RWPE2 (cell line): ENCODE results near the gene B3GNT9.

Experiments used
- ATAC-seq: fragments of 200-7000 bp; cut with Tn5 transposase; 3 replicates; pipeline ENCODE4 v1.9.1; 2021; ENCODE audit warnings: low read depth
- DNase-seq: peaks from one replicate; pipeline ENCODE4 v3.0.0-alpha.2; 2020; ENCODE audit warnings: low spot score
- H3K27ac ChIP-seq: fragments of 450-650 bp; 2 replicates; pipeline ENCODE4 v1.5.1; 2017; ENCODE audit warnings: mild to moderate bottlenecking; ENCODE audit not compliant: poor library complexity, severe bottlenecking
- H3K27me3 ChIP-seq: fragments of 250-450 bp; sonication (Bioruptor Pico); 2 replicates; pipeline ENCODE4 v1.5.1; 2021; ENCODE audit warnings: mild to moderate bottlenecking, moderate library complexity; ENCODE audit not compliant: insufficient read depth, poor library complexity, severe bottlenecking
- H3K36me3 ChIP-seq: fragments of 250-450 bp; sonication (Bioruptor Pico); 2 replicates; pipeline ENCODE4 v1.5.1; 2020; ENCODE audit warnings: low read depth, mild to moderate bottlenecking, moderate library complexity
- H3K4me1 ChIP-seq: fragments of 250-450 bp; sonication (Bioruptor Pico); 2 replicates; pipeline ENCODE4 v1.5.1; 2021; ENCODE audit warnings: mild to moderate bottlenecking, moderate library complexity; ENCODE audit not compliant: insufficient read depth, poor library complexity, severe bottlenecking
- H3K4me3 ChIP-seq: fragments of 250-450 bp; sonication (Bioruptor Pico); 2 replicates; pipeline ENCODE4 v1.5.1; 2021; ENCODE audit warnings: mild to moderate bottlenecking, moderate library complexity; ENCODE audit not compliant: severe bottlenecking
- H3K9me3 ChIP-seq: fragments of 250-450 bp; sonication (Bioruptor Pico); 2 replicates; pipeline ENCODE4 v1.5.1; 2021; ENCODE audit warnings: mild to moderate bottlenecking, moderate library complexity; ENCODE audit not compliant: severe bottlenecking
- CTCF ChIP-seq: fragments of 450-650 bp; IDR thresholded peaks from one replicate; pipeline ENCODE4 v1.5.1; 2017; ENCODE audit warnings: mild to moderate bottlenecking, moderate library complexity; ENCODE audit not compliant: poor library complexity, severe bottlenecking

The B3GNT9 gene

GRCh38 chr16:67177743-67178699 lies 27.2 kb upstream of the B3GNT9 start:
- H3K27ac ChIP-seq = peak overlapping the region; percentile 65
- H3K27me3 ChIP-seq = no peaks in the 10 kb centered on the region
- no peaks in the 10 kb centered on the region for H3K9me3 ChIP-seq
- H3K36me3 ChIP-seq = peaks cover 9% of the 10 kb centered on the region
- TF ChIP-seq CTCF = no peak
- DNase-seq (peak; percentile 99), ATAC-seq (peak; percentile 76)
- peak overlapping the region; percentile 36 for H3K4me3 ChIP-seq
- peaks cover 14% of the 10 kb centered on the region for H3K4me1 ChIP-seq

GRCh38 chr16:67176662-67177061 lies 25.9 kb upstream of the B3GNT9 start:
- Histone ChIP-seq H3K27ac (peak overlapping the region; percentile 80), H3K4me1 (peaks cover 9% of the 10 kb centered on the region), H3K36me3 (peaks cover 9% of the 10 kb centered on the region), H3K9me3 (no peaks in the 10 kb centered on the region), H3K27me3 (no peaks in the 10 kb centered on the region), H3K4me3 (no peak overlapping the region)
- ATAC-seq = no peak
- no peak for DNase-seq
- no peak for TF ChIP-seq CTCF

- H3K27me3 ChIP-seq = no peaks in the 10 kb centered on the region
- ATAC-seq = no peak
- DNase-seq = no peak
- H3K4me3 ChIP-seq = peak overlapping the region; percentile 31
- peaks cover 18% of the 10 kb centered on the region for H3K4me1 ChIP-seq
- H3K9me3 ChIP-seq = no peaks in the 10 kb centered on the region
- peaks cover 9% of the 10 kb centered on the region for H3K36me3 ChIP-seq
- H3K27ac ChIP-seq = peak overlapping the region; percentile 80
- no peak for TF ChIP-seq CTCF
Measured at GRCh38 chr16:67174706-67175231, 24.0 kb upstream of the B3GNT9 start.

GRCh38 chr16:67173808-67174705 lies 23.3 kb upstream of the B3GNT9 start:
- H3K27ac ChIP-seq = peak overlapping the region; percentile 80
- ATAC-seq (peak; percentile 72), DNase-seq (peak; percentile 95)
- peak; percentile 20 for TF ChIP-seq CTCF
- H3K4me1 ChIP-seq = peaks cover 21% of the 10 kb centered on the region
- H3K9me3 ChIP-seq = no peaks in the 10 kb centered on the region
- no peaks in the 10 kb centered on the region for H3K27me3 ChIP-seq
- peak overlapping the region; percentile 31 for H3K4me3 ChIP-seq
- H3K36me3 ChIP-seq = peaks cover 9% of the 10 kb centered on the region
